Keratinocyte (primary cell): ENCODE results near the gene NIT1. TPM values are rescaled to one million over a fixed set of nuclear protein-coding genes. Genes with fewer than 3 reads are reported as not detected.

Experiments used
- DNase-seq: peaks from one replicate; pipeline ENCODE4 v3.0.0-alpha.2; 2011; ENCODE audit warnings: low read depth, missing footprints, low spot score
- FAIRE-seq: peaks from 2 replicates; lab custom pipeline; 2011; peaks lifted over from hg19 to GRCh38; lab: Jason Lieb, UNC
- H2AFZ ChIP-seq: 2 replicates; pipeline ENCODE4 v1.6.0; 2012; ENCODE audit warnings: low read length, control low read depth, inconsistent platforms; ENCODE audit not compliant: control insufficient read depth
- H3K27ac ChIP-seq: 2 replicates; pipeline ENCODE4 v1.5.1; 2011; ENCODE audit warnings: low read length; ENCODE audit not compliant: control insufficient read depth, insufficient read depth
- H3K27me3 ChIP-seq: 3 replicates; pipeline ENCODE4 v1.6.0; 2011; ENCODE audit warnings: low read length; ENCODE audit not compliant: control insufficient read depth, insufficient read depth; ENCODE audit errors: extremely low read depth
- H3K36me3 ChIP-seq, 2 experiments: 2 replicates in 1 of 2; 3 replicates in 1 of 2; pipeline ENCODE4 v1.5.1; 2011; ENCODE audit warnings: low read length in 2 of 2, mild to moderate bottlenecking in 1 of 2; ENCODE audit not compliant: control insufficient read depth in 2 of 2, insufficient read depth in 2 of 2; ENCODE audit errors: extremely low read depth in 1 of 2
- H3K4me1 ChIP-seq: 3 replicates; pipeline ENCODE4 v1.5.1; 2011; ENCODE audit warnings: low read length; ENCODE audit not compliant: control insufficient read depth, insufficient read depth; ENCODE audit errors: extremely low read depth
- H3K4me2 ChIP-seq: 3 replicates; pipeline ENCODE4 v1.6.0; 2011; ENCODE audit warnings: low read depth, low read length; ENCODE audit not compliant: control insufficient read depth, insufficient read depth; ENCODE audit errors: extremely low read depth
- H3K4me3 ChIP-seq, 3 experiments: fragments of 200-600 bp in 1 of 3; sonication (generic) in 1 of 3; 2 replicates in 2 of 3; 3 replicates in 1 of 3; pipeline ENCODE4 v1.5.1; 2011 to 2016; ENCODE audit warnings: low read length in 3 of 3, mild to moderate bottlenecking in 3 of 3, control low read depth in 2 of 3, inconsistent platforms in 1 of 3, low read depth in 1 of 3, mixed read lengths in 1 of 3, mixed run types in 1 of 3, moderate library complexity in 1 of 3; ENCODE audit not compliant: control insufficient read depth in 2 of 3, insufficient read depth in 2 of 3; ENCODE audit errors: extremely low read depth in 1 of 3
- H3K79me2 ChIP-seq: 2 replicates; pipeline ENCODE4 v1.6.0; 2012; ENCODE audit warnings: low read length; ENCODE audit not compliant: control insufficient read depth, insufficient read depth
- H3K9ac ChIP-seq: 3 replicates; pipeline ENCODE4 v1.6.0; 2011; ENCODE audit warnings: low read length; ENCODE audit not compliant: control insufficient read depth, insufficient read depth; ENCODE audit errors: extremely low read depth
- H3K9me1 ChIP-seq: 3 replicates; pipeline ENCODE4 v1.6.0; 2011; ENCODE audit warnings: low read length; ENCODE audit not compliant: control insufficient read depth, insufficient read depth; ENCODE audit errors: extremely low read depth
- H3K9me3 ChIP-seq: 2 replicates; pipeline ENCODE4 v1.5.1; 2012; ENCODE audit warnings: low read depth, low read length; ENCODE audit not compliant: control insufficient read depth
- H4K20me1 ChIP-seq: 3 replicates; pipeline ENCODE4 v1.6.0; 2011; ENCODE audit warnings: low read length; ENCODE audit not compliant: control insufficient read depth, insufficient read depth; ENCODE audit errors: extremely low read depth
- CTCF ChIP-seq, 3 experiments: IDR thresholded peaks in 1 of 3; conservative IDR thresholded peaks in 1 of 3; optimal IDR thresholded peaks in 1 of 3; 2 replicates in 2 of 3; 3 replicates in 1 of 3; pipeline versions ENCODE3 to v1.5.1; 2011; ENCODE audit warnings: low read length in 3 of 3, mild to moderate bottlenecking in 3 of 3, moderate library complexity in 2 of 3, control low read depth in 1 of 3, inconsistent platforms in 1 of 3; ENCODE audit not compliant: insufficient read depth in 2 of 3; ENCODE audit errors: extremely low read depth in 1 of 3
- EZH2 ChIP-seq: IDR thresholded peaks from one replicate; pipeline ENCODE4 v1.6.1; 2012; ENCODE audit warnings: inconsistent platforms, mild to moderate bottlenecking, low read length, moderate library complexity
- dilution Hi-C: fragments of 300-500 bp; cut with MboI; formaldehyde crosslinking; loops from one replicate; pipeline ENCODE4 v1.7.0; 2020; ENCODE audit warnings: low sequenced_read_pairs; ENCODE audit not compliant: extremely low pct_ligation_motif_present
- polyA plus RNA-seq, 5 experiments: library from polyadenylated mRNA; depleted of rRNA in 3 of 5; stranded (reverse) in 3 of 5; stranded (forward) in 1 of 5; unstranded in 1 of 5; fragments of >200 nt; gene quantifications; 1 replicate in 1 of 5; 2 replicates in 3 of 5; 3 replicates in 1 of 5; pipeline versions ENCODE4 v1.2.1 to v1.2.3, GENCODE V29; 2011 to 2012; ENCODE audit warnings: missing spikeins in 2 of 5, low read depth in 1 of 5, low replicate concordance in 1 of 5

The NIT1 gene
- polyA plus RNA-seq, 1 donor (not counting 4 experiments of a cell fraction or from before 2014, with no cell fraction given) = 22.9 TPM

- H3K27me3 ChIP-seq = no peaks in the 10 kb centered on the region
- no peaks in the 10 kb centered on the region for H3K4me1 ChIP-seq
- H3K27ac ChIP-seq = no peak overlapping the region
- DNase-seq = no peak
- H3K9ac ChIP-seq = no peak overlapping the region
- peaks cover 11 to 36% of the 10 kb centered on the region in 2 experiments for H3K36me3 ChIP-seq
- TF ChIP-seq CTCF (optimal IDR thresholded peaks at IDR 0.05 in 1 of 3, IDR thresholded peaks at IDR 0.05 in 1 of 3, conservative IDR thresholded peaks at IDR 0.05 in 1 of 3; ENCODE audit: extremely low read depth in 1 of 3, insufficient read depth in 2 of 3, low read length in 3 of 3) (no peak), EZH2 (no peak)
- dilution Hi-C loops = no loop called here
- no peaks in the 10 kb centered on the region for H3K9me3 ChIP-seq
- H3K79me2 ChIP-seq = peaks cover 58% of the 10 kb centered on the region
- no peak overlapping the region for H3K4me2 ChIP-seq
- no peak for FAIRE-seq
- H3K9me1 ChIP-seq = no peaks in the 10 kb centered on the region
- no peaks in the 10 kb centered on the region for H4K20me1 ChIP-seq
- H2AFZ ChIP-seq = no peak overlapping the region
- H3K4me3 ChIP-seq = no peak overlapping the region
Observed at GRCh38 chr1:161127649-161128048, 9.7 kb downstream of the NIT1 start.

GRCh38 chr1:161128591-161129420 lies 10.9 kb downstream of the NIT1 start:
- H3K9me1 ChIP-seq = no peaks in the 10 kb centered on the region
- no peak overlapping the region for H3K4me3 ChIP-seq
- dilution Hi-C loops = no loop called here
- no peak overlapping the region for H3K4me2 ChIP-seq
- no peak overlapping the region for H3K27ac ChIP-seq
- DNase-seq (no peak), FAIRE-seq (no peak)
- no peaks in the 10 kb centered on the region for H3K27me3 ChIP-seq
- H3K9me3 ChIP-seq = no peaks in the 10 kb centered on the region
- TF ChIP-seq EZH2 = no peak
- TF ChIP-seq CTCF (optimal IDR thresholded peaks at IDR 0.05 in 1 of 3, IDR thresholded peaks at IDR 0.05 in 1 of 3, conservative IDR thresholded peaks at IDR 0.05 in 1 of 3; ENCODE audit: extremely low read depth in 1 of 3, insufficient read depth in 2 of 3, low read length in 3 of 3) = no peak
- no peaks in the 10 kb centered on the region for H4K20me1 ChIP-seq
- no peaks in the 10 kb centered on the region for H3K4me1 ChIP-seq
- no peak overlapping the region for H2AFZ ChIP-seq
- no peak overlapping the region for H3K9ac ChIP-seq
- peaks cover 5 to 29% of the 10 kb centered on the region in 2 experiments for H3K36me3 ChIP-seq
- H3K79me2 ChIP-seq = peaks cover 58% of the 10 kb centered on the region
